Keratinocyte (primary cell): ENCODE data around the gene PPIL4. TPM values are rescaled to one million over a fixed set of nuclear protein-coding genes. Genes with fewer than 3 reads are reported as not detected.

Source experiments
- DNase-seq: peaks from one replicate; pipeline ENCODE4 v3.0.0-alpha.2; 2011; ENCODE audit warnings: low read depth, missing footprints, low spot score
- FAIRE-seq: peaks from 2 replicates; lab custom pipeline; 2011; peaks lifted over from hg19 to GRCh38; lab: Jason Lieb, UNC
- H2AFZ ChIP-seq: 2 replicates; pipeline ENCODE4 v1.6.0; 2012; ENCODE audit warnings: low read length, control low read depth, inconsistent platforms; ENCODE audit not compliant: control insufficient read depth
- H3K27ac ChIP-seq: 2 replicates; pipeline ENCODE4 v1.5.1; 2011; ENCODE audit warnings: low read length; ENCODE audit not compliant: control insufficient read depth, insufficient read depth
- H3K27me3 ChIP-seq: 3 replicates; pipeline ENCODE4 v1.6.0; 2011; ENCODE audit warnings: low read length; ENCODE audit not compliant: control insufficient read depth, insufficient read depth; ENCODE audit errors: extremely low read depth
- H3K36me3 ChIP-seq, 2 experiments: 2 replicates in 1 of 2; 3 replicates in 1 of 2; pipeline ENCODE4 v1.5.1; 2011; ENCODE audit warnings: low read length in 2 of 2, mild to moderate bottlenecking in 1 of 2; ENCODE audit not compliant: control insufficient read depth in 2 of 2, insufficient read depth in 2 of 2; ENCODE audit errors: extremely low read depth in 1 of 2
- H3K4me1 ChIP-seq: 3 replicates; pipeline ENCODE4 v1.5.1; 2011; ENCODE audit warnings: low read length; ENCODE audit not compliant: control insufficient read depth, insufficient read depth; ENCODE audit errors: extremely low read depth
- H3K4me2 ChIP-seq: 3 replicates; pipeline ENCODE4 v1.6.0; 2011; ENCODE audit warnings: low read depth, low read length; ENCODE audit not compliant: control insufficient read depth, insufficient read depth; ENCODE audit errors: extremely low read depth
- H3K4me3 ChIP-seq, 3 experiments: fragments of 200-600 bp in 1 of 3; sonication (generic) in 1 of 3; 2 replicates in 2 of 3; 3 replicates in 1 of 3; pipeline ENCODE4 v1.5.1; 2011 to 2016; ENCODE audit warnings: low read length in 3 of 3, mild to moderate bottlenecking in 3 of 3, control low read depth in 2 of 3, inconsistent platforms in 1 of 3, low read depth in 1 of 3, mixed read lengths in 1 of 3, mixed run types in 1 of 3, moderate library complexity in 1 of 3; ENCODE audit not compliant: control insufficient read depth in 2 of 3, insufficient read depth in 2 of 3; ENCODE audit errors: extremely low read depth in 1 of 3
- H3K79me2 ChIP-seq: 2 replicates; pipeline ENCODE4 v1.6.0; 2012; ENCODE audit warnings: low read length; ENCODE audit not compliant: control insufficient read depth, insufficient read depth
- H3K9ac ChIP-seq: 3 replicates; pipeline ENCODE4 v1.6.0; 2011; ENCODE audit warnings: low read length; ENCODE audit not compliant: control insufficient read depth, insufficient read depth; ENCODE audit errors: extremely low read depth
- H3K9me1 ChIP-seq: 3 replicates; pipeline ENCODE4 v1.6.0; 2011; ENCODE audit warnings: low read length; ENCODE audit not compliant: control insufficient read depth, insufficient read depth; ENCODE audit errors: extremely low read depth
- H3K9me3 ChIP-seq: 2 replicates; pipeline ENCODE4 v1.5.1; 2012; ENCODE audit warnings: low read depth, low read length; ENCODE audit not compliant: control insufficient read depth
- H4K20me1 ChIP-seq: 3 replicates; pipeline ENCODE4 v1.6.0; 2011; ENCODE audit warnings: low read length; ENCODE audit not compliant: control insufficient read depth, insufficient read depth; ENCODE audit errors: extremely low read depth
- EZH2 ChIP-seq: IDR thresholded peaks from one replicate; pipeline ENCODE4 v1.6.1; 2012; ENCODE audit warnings: inconsistent platforms, mild to moderate bottlenecking, low read length, moderate library complexity
- dilution Hi-C: fragments of 300-500 bp; cut with MboI; formaldehyde crosslinking; loops from one replicate; pipeline ENCODE4 v1.7.0; 2020; ENCODE audit warnings: low sequenced_read_pairs; ENCODE audit not compliant: extremely low pct_ligation_motif_present
- polyA plus RNA-seq, 5 experiments: library from polyadenylated mRNA; depleted of rRNA in 3 of 5; stranded (reverse) in 3 of 5; stranded (forward) in 1 of 5; unstranded in 1 of 5; fragments of >200 nt; gene quantifications; 1 replicate in 1 of 5; 2 replicates in 3 of 5; 3 replicates in 1 of 5; pipeline versions ENCODE4 v1.2.1 to v1.2.3, GENCODE V29; 2011 to 2012; ENCODE audit warnings: missing spikeins in 2 of 5, low read depth in 1 of 5, low replicate concordance in 1 of 5
- TF ChIP-seq, protein P1 (sequence below), 3 experiments: IDR thresholded peaks in 1 of 3; conservative IDR thresholded peaks in 1 of 3; optimal IDR thresholded peaks in 1 of 3; 2 replicates in 2 of 3; 3 replicates in 1 of 3; pipeline versions ENCODE3 to v1.5.1; 2011; ENCODE audit warnings: low read length in 3 of 3, mild to moderate bottlenecking in 3 of 3, moderate library complexity in 2 of 3, control low read depth in 1 of 3, inconsistent platforms in 1 of 3; ENCODE audit not compliant: insufficient read depth in 2 of 3; ENCODE audit errors: extremely low read depth in 1 of 3

The PPIL4 gene
- polyA plus RNA-seq, 1 donor (not counting 4 experiments of a cell fraction or from before 2014, with no cell fraction given): 14.0 TPM

DNA sequence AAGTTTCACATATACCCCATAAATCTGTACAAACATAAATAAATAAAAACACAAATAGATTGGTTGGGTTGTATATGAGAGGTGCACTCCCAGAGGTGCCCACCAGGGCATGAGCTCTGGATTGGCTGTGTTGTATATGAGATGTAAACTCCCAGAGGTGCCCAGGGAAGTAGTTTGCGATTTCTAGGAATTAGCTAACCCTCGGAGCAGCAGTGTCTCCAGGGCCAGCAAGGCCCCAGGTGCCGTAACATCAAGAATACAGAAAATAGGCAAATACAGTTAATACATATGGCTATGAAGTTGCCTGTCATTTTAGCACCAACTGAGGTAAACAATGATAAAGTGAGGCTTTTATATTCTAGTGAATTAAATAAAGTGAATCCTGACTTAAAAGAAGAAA lies 14.9 kb upstream of the PPIL4 start:
- Histone ChIP-seq H3K27ac (no peak overlapping the region), H3K9me3 (no peaks in the 10 kb centered on the region), H3K4me3 (no peak overlapping the region), H3K4me1 (peaks cover 19% of the 10 kb centered on the region), H3K27me3 (no peaks in the 10 kb centered on the region), H3K36me3 (no peaks in the 10 kb centered on the region), H2AFZ (no peak overlapping the region), H4K20me1 (no peaks in the 10 kb centered on the region), H3K4me2 (no peak overlapping the region), H3K9ac (no peak overlapping the region), H3K9me1 (no peaks in the 10 kb centered on the region), H3K79me2 (no peaks in the 10 kb centered on the region)
- dilution Hi-C loops: no loop called here
- FAIRE-seq (no peak), DNase-seq (no peak)
- TF ChIP-seq EZH2: no peak
- TF ChIP-seq, protein P1, sequence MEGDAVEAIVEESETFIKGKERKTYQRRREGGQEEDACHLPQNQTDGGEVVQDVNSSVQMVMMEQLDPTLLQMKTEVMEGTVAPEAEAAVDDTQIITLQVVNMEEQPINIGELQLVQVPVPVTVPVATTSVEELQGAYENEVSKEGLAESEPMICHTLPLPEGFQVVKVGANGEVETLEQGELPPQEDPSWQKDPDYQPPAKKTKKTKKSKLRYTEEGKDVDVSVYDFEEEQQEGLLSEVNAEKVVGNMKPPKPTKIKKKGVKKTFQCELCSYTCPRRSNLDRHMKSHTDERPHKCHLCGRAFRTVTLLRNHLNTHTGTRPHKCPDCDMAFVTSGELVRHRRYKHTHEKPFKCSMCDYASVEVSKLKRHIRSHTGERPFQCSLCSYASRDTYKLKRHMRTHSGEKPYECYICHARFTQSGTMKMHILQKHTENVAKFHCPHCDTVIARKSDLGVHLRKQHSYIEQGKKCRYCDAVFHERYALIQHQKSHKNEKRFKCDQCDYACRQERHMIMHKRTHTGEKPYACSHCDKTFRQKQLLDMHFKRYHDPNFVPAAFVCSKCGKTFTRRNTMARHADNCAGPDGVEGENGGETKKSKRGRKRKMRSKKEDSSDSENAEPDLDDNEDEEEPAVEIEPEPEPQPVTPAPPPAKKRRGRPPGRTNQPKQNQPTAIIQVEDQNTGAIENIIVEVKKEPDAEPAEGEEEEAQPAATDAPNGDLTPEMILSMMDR (optimal IDR thresholded peaks at IDR 0.05 in 1 of 3, IDR thresholded peaks at IDR 0.05 in 1 of 3, conservative IDR thresholded peaks at IDR 0.05 in 1 of 3; ENCODE audit: extremely low read depth in 1 of 3, insufficient read depth in 2 of 3, low read length in 3 of 3): peak; percentile 31 to 50 (median 40)

DNA sequence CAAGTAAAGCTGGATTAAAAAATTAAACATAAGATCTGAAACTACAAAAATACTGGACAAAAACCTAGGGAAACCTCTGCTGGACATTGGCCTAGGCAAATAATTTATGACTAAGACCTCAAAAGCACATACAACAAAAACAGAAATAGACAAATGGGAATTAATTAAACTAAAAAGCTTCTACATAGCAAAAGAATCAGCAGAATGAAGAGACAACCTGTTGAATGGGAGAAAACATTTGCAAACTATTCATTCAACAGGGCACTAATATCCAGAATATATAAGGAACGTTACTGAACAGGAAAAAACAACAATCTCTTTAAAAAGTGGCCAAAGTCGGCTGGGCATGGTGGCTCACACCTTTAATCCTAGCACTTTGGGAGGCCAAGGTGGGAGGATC lies 13.5 kb upstream of the PPIL4 start:
- FAIRE-seq (no peak), DNase-seq (no peak)
- Histone ChIP-seq H3K79me2 (no peaks in the 10 kb centered on the region), H3K4me1 (peaks cover 13% of the 10 kb centered on the region), H3K9me3 (no peaks in the 10 kb centered on the region), H2AFZ (no peak overlapping the region), H3K27ac (no peak overlapping the region), H3K9ac (no peak overlapping the region), H4K20me1 (no peaks in the 10 kb centered on the region), H3K4me3 (no peak overlapping the region), H3K27me3 (no peaks in the 10 kb centered on the region), H3K4me2 (no peak overlapping the region), H3K9me1 (no peaks in the 10 kb centered on the region), H3K36me3 (no peaks in the 10 kb centered on the region)
- dilution Hi-C loops: no loop called here
- TF ChIP-seq, protein P1 (optimal IDR thresholded peaks at IDR 0.05 in 1 of 3, IDR thresholded peaks at IDR 0.05 in 1 of 3, conservative IDR thresholded peaks at IDR 0.05 in 1 of 3; ENCODE audit: extremely low read depth in 1 of 3, insufficient read depth in 2 of 3, low read length in 3 of 3): no peak
- no peak for TF ChIP-seq EZH2
